GM10266 (cell line): ENCODE measurements around the gene CDK9.
A peak's percentile ranks its signal among the peaks of the same experiment; 100 is the strongest.

ENCODE experiments used
- DNase-seq: peaks from one replicate; pipeline ENCODE4 v3.0.0; 2012; ENCODE audit errors: extremely low spot score
- TF ChIP-seq, protein P1 (sequence below): IDR thresholded peaks from 2 replicates; pipeline ENCODE4 v1.5.1; 2012; ENCODE audit warnings: mild to moderate bottlenecking, low read depth; ENCODE audit not compliant: control insufficient read depth, insufficient read depth; ENCODE audit errors: missing control alignments

Gene CDK9

DNA sequence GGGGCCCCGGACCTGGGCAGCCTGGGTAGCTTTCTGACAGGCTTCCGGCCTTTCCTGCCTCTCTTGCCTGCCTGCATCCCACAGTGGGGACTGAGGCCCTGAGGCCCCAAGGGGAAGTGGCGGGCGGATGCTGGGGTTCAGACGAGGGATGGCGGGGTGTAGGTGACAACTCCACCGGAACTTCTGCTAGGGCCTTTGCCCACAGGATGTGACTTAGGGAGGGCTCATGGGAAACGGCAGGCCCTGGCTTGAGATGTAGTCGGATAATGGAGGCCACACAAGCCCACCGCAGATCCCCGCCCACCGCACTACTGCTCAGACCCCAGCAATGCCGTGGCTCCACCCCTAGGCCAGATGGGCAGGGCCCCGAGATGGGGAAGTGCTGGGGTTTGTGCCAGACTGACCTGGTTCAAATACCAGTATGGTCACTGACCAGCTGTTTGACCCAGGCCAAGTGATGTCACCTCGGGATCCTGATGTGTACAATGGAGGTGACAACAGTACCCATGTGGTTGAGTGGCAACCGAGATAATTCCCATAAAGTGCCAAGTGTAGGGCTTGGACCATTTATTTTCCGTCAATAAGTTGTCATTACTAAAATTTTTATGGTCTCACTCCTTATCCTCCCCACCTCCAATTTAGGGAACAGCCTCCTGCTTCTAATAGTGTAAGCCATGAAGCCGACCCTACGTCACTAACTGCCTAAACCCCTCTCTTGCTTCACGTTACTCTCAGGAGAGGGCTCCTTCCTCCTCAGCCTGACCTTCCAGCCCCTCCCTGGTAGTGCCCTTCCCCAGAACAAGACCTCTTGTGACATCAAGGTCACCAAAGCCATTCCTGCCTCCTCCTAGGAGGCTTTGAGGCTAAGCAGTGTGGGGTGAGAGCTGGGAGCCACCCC, 2.5 kb upstream of the CDK9 start:
- TF ChIP-seq, protein P1, sequence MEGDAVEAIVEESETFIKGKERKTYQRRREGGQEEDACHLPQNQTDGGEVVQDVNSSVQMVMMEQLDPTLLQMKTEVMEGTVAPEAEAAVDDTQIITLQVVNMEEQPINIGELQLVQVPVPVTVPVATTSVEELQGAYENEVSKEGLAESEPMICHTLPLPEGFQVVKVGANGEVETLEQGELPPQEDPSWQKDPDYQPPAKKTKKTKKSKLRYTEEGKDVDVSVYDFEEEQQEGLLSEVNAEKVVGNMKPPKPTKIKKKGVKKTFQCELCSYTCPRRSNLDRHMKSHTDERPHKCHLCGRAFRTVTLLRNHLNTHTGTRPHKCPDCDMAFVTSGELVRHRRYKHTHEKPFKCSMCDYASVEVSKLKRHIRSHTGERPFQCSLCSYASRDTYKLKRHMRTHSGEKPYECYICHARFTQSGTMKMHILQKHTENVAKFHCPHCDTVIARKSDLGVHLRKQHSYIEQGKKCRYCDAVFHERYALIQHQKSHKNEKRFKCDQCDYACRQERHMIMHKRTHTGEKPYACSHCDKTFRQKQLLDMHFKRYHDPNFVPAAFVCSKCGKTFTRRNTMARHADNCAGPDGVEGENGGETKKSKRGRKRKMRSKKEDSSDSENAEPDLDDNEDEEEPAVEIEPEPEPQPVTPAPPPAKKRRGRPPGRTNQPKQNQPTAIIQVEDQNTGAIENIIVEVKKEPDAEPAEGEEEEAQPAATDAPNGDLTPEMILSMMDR = no peak
- peak; percentile 67 for DNase-seq

DNA sequence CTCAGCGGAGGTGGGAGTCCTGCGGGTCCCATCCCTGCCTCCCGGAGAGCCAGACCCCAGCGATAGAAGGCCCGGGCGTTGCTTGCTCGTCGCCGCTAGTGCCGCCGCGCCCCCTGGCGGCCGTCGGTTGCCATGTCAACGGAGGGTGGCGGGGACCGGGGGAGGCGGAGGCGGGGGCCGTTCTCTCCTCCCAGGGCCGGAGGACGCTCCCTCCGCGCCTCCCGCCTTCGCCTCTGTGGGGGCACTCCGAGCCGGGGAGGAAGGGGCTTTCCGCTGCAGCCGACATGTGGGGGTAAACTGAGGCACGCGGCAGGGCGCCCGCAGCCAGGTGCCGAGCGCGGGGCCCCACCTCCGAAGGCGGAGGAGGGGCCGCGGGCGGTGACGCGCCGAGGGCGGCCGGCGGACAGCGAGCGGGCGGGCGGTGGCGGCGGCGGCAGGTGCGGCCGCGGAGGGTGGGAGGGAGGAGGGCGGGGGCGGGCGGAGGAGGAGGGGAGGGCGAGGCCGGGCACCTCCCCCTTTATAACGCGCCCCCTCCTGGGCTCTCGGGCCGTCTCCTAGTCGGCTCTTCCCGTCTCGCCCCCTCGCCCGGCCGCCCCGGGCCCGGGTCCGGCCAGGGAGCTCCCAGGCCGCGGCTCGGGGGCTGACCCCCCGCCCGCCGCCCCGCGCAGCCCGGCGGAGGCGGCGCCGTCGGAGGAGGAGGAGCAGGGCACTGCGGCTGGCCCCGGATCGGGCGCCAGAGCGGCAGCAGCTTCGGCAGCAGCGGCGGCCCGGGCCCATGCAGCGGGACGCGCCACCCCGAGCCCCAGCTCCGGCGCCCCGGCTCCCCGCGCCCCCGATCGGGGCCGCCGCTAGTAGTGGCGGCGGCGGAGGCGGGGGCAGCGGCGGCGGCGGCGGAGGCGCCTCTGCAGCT, 556 bp upstream of the CDK9 start:
- DNase-seq = peak; percentile 91
- TF ChIP-seq, protein P1 = peak; percentile 81

DNA sequence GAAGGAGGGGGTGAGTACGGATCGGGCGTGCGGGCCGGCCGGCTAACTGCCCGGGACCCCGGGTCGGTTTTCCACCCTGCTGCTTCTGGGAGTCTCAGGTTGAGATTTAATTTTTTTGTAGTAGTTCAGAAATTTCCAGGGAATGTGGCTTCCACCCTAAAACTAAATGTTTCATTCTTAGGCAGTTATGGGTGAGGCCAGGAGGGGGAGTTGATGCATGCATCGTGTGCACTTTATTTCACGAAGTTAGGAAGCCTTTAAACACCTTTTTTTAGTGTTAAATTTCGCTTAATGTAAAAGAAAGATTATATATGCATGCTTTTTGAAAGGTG, 905 bp downstream of the CDK9 start:
- DNase-seq = no peak
- TF ChIP-seq, protein P1 = peak; percentile 19

- no peak for DNase-seq
- TF ChIP-seq, protein P1 = no peak
Observed at GRCh38 chr9:127788337-127789011, 2.6 kb downstream of the CDK9 start.

DNA sequence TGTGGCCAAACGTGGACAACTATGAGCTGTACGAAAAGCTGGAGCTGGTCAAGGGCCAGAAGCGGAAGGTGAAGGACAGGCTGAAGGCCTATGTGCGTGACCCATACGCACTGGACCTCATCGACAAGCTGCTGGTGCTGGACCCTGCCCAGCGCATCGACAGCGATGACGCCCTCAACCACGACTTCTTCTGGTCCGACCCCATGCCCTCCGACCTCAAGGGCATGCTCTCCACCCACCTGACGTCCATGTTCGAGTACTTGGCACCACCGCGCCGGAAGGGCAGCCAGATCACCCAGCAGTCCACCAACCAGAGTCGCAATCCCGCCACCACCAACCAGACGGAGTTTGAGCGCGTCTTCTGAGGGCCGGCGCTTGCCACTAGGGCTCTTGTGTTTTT, 3.3 kb downstream of the CDK9 start:
- TF ChIP-seq, protein P1 = no peak
- no peak for DNase-seq

DNA sequence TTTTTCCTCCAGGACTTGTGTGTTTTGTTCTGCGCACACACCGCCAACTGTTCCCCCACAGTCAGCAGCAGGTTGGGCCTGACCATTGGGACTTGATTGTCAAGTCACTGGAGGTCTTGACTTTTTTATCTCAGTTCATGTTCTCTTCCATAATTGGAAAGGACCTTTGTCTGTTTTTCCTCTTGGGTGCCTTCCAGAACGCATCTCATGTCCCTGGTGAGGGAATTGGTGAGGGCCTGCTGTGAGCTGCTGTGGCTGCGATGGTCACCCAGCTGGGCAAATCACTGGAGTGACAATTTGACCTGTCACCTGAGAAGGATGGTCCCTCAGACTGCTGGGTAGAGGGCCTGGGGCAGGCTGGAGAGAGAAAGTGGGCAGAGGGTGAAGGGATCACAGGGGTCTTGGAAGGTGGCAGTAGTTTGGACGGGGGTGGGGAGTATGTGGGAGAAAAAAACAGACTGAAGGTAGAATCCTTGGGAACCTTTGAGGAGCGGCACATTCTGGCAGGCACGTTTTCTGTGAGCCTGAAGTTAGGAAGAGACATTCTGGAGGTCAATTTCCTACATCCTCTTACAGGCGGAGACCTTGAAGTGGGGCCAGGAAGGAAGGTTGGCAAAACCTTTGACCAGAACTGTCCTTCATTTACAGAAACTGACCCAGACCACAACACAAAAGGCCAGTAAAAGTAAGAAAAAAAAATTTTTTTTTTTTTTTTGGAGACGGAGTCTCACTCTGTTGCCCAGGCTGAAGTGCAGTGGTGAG, 4.4 kb downstream of the CDK9 start:
- no peak for DNase-seq
- TF ChIP-seq, protein P1 = no peak
